HCT116 (cell line): ENCODE data around the gene ATRIP. TPM values are rescaled to one million over a fixed set of nuclear protein-coding genes. Genes with fewer than 3 reads are reported as not detected.

ENCODE experiments used
- ATAC-seq: fragments of 200-7000 bp; cut with Tn5 transposase; 2 replicates; pipeline ENCODE4 v1.9.1; 2020; ENCODE audit warnings: mild to moderate bottlenecking, moderate library complexity
- BruUV-seq: library from RNA; stranded (reverse); fragments of 400-500 nt; replicated peaks from 2 replicates; lab custom pipeline; 2021; lab: Mats Ljungman, UMichigan
- CTCF ChIA-PET: fragments of 300-600 bp; sonication (Branson Sonifier 250); formaldehyde crosslinking; loops from one replicate; lab custom pipeline; 2021; ENCODE audit warnings: antibody characterized with exemption; lab: Charles Lee
- POLR2A ChIA-PET: fragments of 300-600, 350-600 bp; sonication (Branson Sonifier 250); formaldehyde crosslinking; loops from one replicate; lab custom pipeline; 2021; ENCODE audit warnings: antibody characterized with exemption; lab: Charles Lee
- RAD21 ChIA-PET, 2 experiments: fragments of 300-600 bp; sonication (Branson Sonifier 250); formaldehyde crosslinking; loops; one replicate each; lab custom pipeline; 2023; ENCODE audit warnings: low total read pairs in 2 of 2; ENCODE audit not compliant: uncharacterized antibody in 2 of 2, unreplicated experiment in 2 of 2, low non-redundant PET in 1 of 2; lab: Charles Lee
- DNase-seq: peaks from one replicate; pipeline ENCODE4 v3.0.0-alpha.2; 2010; ENCODE audit warnings: low read depth, low spot score
- H2AFZ ChIP-seq: fragments of 200-600 bp; shearing (Covaris generic), sonication (generic); 2 replicates; pipeline ENCODE4 v1.6.1; 2017; ENCODE audit warnings: low read depth, mixed run types, mixed read lengths, antibody characterized with exemption, low read length; ENCODE audit not compliant: poor library complexity, severe bottlenecking
- H3K27ac ChIP-seq: 2 replicates; pipeline ENCODE4 v1.5.1; 2012; ENCODE audit warnings: low read depth, low read length
- H3K27me3 ChIP-seq: fragments of 200-600 bp; sonication (generic); 2 replicates; pipeline ENCODE4 v1.6.1; 2016; ENCODE audit warnings: mixed run types, low read length, mixed read lengths; ENCODE audit not compliant: insufficient read depth
- H3K36me3 ChIP-seq, 2 experiments: fragments of 200-500 bp in 1 of 2; fragments of 200-600 bp in 1 of 2; sonication (Bioruptor generic) in 1 of 2; sonication (generic) in 1 of 2; 2 replicates each; pipeline versions ENCODE4 v1.5.1 to v1.6.1; 2014 to 2016; ENCODE audit warnings: low read length in 2 of 2, inconsistent platforms in 1 of 2, mixed read lengths in 1 of 2, mixed run types in 1 of 2; ENCODE audit not compliant: insufficient read depth in 2 of 2, control insufficient read depth in 1 of 2
- H3K4me1 ChIP-seq, 2 experiments: fragments of 200-600 bp in 1 of 2; sonication (generic) in 1 of 2; 2 replicates each; pipeline versions ENCODE4 v1.5.1 to v1.6.1; 2012 to 2017; ENCODE audit warnings: low read length in 2 of 2, inconsistent platforms in 1 of 2, mild to moderate bottlenecking in 1 of 2, mixed read lengths in 1 of 2, mixed run types in 1 of 2, moderate library complexity in 1 of 2; ENCODE audit not compliant: insufficient read depth in 2 of 2, control insufficient read depth in 1 of 2
- H3K4me2 ChIP-seq: fragments of 200-600 bp; sonication (generic); 2 replicates; pipeline ENCODE4 v1.6.1; 2017; ENCODE audit warnings: mixed run types, low read length, mixed read lengths
- H3K4me3 ChIP-seq, 2 experiments: fragments of 200-600 bp in 1 of 2; sonication (generic) in 1 of 2; replicated peaks in 1 of 2; 2 replicates each; pipeline ENCODE4 v1.5.1; 2011 to 2016; ENCODE audit warnings: low read length in 2 of 2, control low read depth in 1 of 2, low read depth in 1 of 2, mild to moderate bottlenecking in 1 of 2, mixed read lengths in 1 of 2, mixed run types in 1 of 2
- H3K79me2 ChIP-seq: fragments of 200-600 bp; sonication (generic); 2 replicates; pipeline ENCODE4 v1.6.1; 2017; ENCODE audit warnings: mild to moderate bottlenecking, mixed run types, low read length, moderate library complexity, mixed read lengths; ENCODE audit not compliant: insufficient read depth
- H3K9ac ChIP-seq: fragments of 200-600 bp; sonication (generic); 2 replicates; pipeline ENCODE4 v1.6.1; 2016; ENCODE audit warnings: low read length, mixed read lengths
- H3K9me2 ChIP-seq: fragments of 200-600 bp; sonication (generic), shearing (Covaris generic); 2 replicates; pipeline ENCODE4 v1.6.1; 2017; ENCODE audit warnings: mixed run types, mild to moderate bottlenecking, moderate library complexity; ENCODE audit not compliant: insufficient read depth
- H3K9me3 ChIP-seq, 2 experiments: fragments of 200-500 bp in 1 of 2; fragments of 200-600 bp in 1 of 2; sonication (Bioruptor generic) in 1 of 2; sonication (generic) in 1 of 2; 2 replicates each; pipeline ENCODE4 v1.6.1; 2014 to 2017; ENCODE audit warnings: low read length in 2 of 2, mixed read lengths in 2 of 2, inconsistent platforms in 1 of 2, low read depth in 1 of 2, mild to moderate bottlenecking in 1 of 2, mixed run types in 1 of 2, moderate library complexity in 1 of 2; ENCODE audit not compliant: control insufficient read depth in 1 of 2, insufficient read depth in 1 of 2
- H4K20me1 ChIP-seq: fragments of 200-600 bp; sonication (generic), shearing (Covaris generic); 2 replicates; pipeline ENCODE4 v1.6.1; 2017; ENCODE audit warnings: mixed run types, mild to moderate bottlenecking, moderate library complexity; ENCODE audit not compliant: insufficient read depth
- CBX3 ChIP-seq: IDR thresholded peaks from 2 replicates; pipeline ENCODE4 v1.6.1; 2012; ENCODE audit warnings: low read depth
- JUND ChIP-seq: IDR thresholded peaks from 2 replicates; pipeline ENCODE4 v1.6.1; 2012
- POLR2A ChIP-seq: IDR thresholded peaks from 2 replicates; pipeline ENCODE4 v1.7.0; 2011; ENCODE audit warnings: borderline replicate concordance; ENCODE audit not compliant: insufficient read depth, insufficient read length; ENCODE audit errors: extremely low read depth
- YY1 ChIP-seq: IDR thresholded peaks from 2 replicates; pipeline ENCODE4 v1.6.1; 2011; ENCODE audit warnings: low read length, low read depth, moderate library complexity, mild to moderate bottlenecking; ENCODE audit not compliant: insufficient replicate concordance; ENCODE audit errors: extremely low read depth
- ZFX ChIP-seq: fragments of 450-650 bp; IDR thresholded peaks from 2 replicates; pipeline ENCODE4 v1.6.1; 2017
- ZNF274 ChIP-seq: fragments of 200-500 bp; sonication (Bioruptor generic); IDR thresholded peaks from 2 replicates; pipeline ENCODE4 v1.6.1; 2014; ENCODE audit warnings: mild to moderate bottlenecking, low read depth, low read length, inconsistent platforms
- intact Hi-C: fragments of 100-400 bp; cut with micrococcal nuclease; formaldehyde crosslinking; loops from 2 replicates; pipeline ENCODE4 v1.10.0; 2022
- total RNA-seq: library from RNA; stranded (reverse); gene quantifications from one replicate; pipeline ENCODE4 v1.2.1, GENCODE V29; 2021; ENCODE audit not compliant: unreplicated experiment
- TF ChIP-seq, protein P1 (sequence below): IDR thresholded peaks from 2 replicates; pipeline ENCODE4 v1.6.1; 2012
- TF ChIP-seq, protein P2 (sequence below), 3 experiments: fragments of 200-600 bp in 1 of 3; sonication (generic) in 1 of 3; IDR thresholded peaks in 2 of 3; conservative IDR thresholded peaks in 1 of 3; 2 replicates each; pipeline ENCODE4 v1.5.1; 2012 to 2017; ENCODE audit warnings: low read depth in 2 of 3, low read length in 2 of 3, antibody characterized with exemption in 1 of 3, borderline replicate concordance in 1 of 3, control low read depth in 1 of 3, mild to moderate bottlenecking in 1 of 3, mixed read lengths in 1 of 3, mixed run types in 1 of 3, moderate library complexity in 1 of 3; ENCODE audit not compliant: insufficient read depth in 1 of 3
- TF ChIP-seq, protein P3 (sequence below): IDR thresholded peaks from 2 replicates; pipeline ENCODE4 v1.6.1; 2012; ENCODE audit warnings: low read depth
- TF ChIP-seq, protein P4 (sequence below): IDR thresholded peaks from 2 replicates; pipeline ENCODE4 v1.6.1; 2011; ENCODE audit warnings: mild to moderate bottlenecking, low read length, moderate library complexity; ENCODE audit not compliant: insufficient replicate concordance; ENCODE audit errors: extremely low read depth

Gene ATRIP
- total RNA-seq, 1 experiment from 2014 or later, result 15.6 TPM

DNA sequence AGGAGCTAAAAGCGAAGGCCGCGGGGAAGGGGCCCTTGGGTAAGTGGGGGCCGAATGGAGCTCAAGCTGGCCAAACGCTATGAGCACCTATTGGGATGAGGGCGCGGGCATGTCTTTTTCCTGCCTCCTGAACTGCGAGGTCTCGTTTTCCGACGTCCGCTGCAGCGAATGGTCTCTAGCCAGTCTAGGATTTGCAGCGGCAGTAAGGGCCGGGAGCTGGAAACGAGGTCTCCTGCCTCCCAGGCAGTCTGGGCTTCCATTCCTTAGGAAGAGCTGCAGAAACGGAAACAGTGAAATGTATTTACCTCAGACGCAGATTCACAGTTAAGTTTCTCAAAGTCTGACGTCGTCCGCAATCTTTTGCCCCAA, 6.0 kb upstream of the ATRIP start:
- Histone ChIP-seq H3K9ac (peak overlapping the region; percentile 97), H3K27me3 (no peaks in the 10 kb centered on the region), H3K27ac (peak overlapping the region; percentile 71), H3K4me2 (peak overlapping the region; percentile 75), H3K36me3 (peaks cover 16 to 21% of the 10 kb centered on the region in 2 experiments; a peak in 3 of 4 replicates), H2AFZ (no peak overlapping the region), H3K4me3 (peak overlapping the region; percentile 98 to 100), H3K9me2 (no peaks in the 10 kb centered on the region), H3K79me2 (peaks cover 49% of the 10 kb centered on the region), H3K9me3 (no peaks in the 10 kb centered on the region), H3K4me1 (peaks cover 11 to 33% of the 10 kb centered on the region in 2 experiments), H4K20me1 (no peaks in the 10 kb centered on the region)
- ChIA-PET RAD21 (no interaction called here), CTCF (interaction anchor here (1.7 kb wide), 1 partner anchor 33 kb away, joined by 6 read pairs; no protein-coding TSS in a partner anchor), POLR2A (no interaction called here)
- intact Hi-C loops, result no loop called here
- TF ChIP-seq, protein P1, sequence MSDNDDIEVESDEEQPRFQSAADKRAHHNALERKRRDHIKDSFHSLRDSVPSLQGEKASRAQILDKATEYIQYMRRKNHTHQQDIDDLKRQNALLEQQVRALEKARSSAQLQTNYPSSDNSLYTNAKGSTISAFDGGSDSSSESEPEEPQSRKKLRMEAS, result no peak
- DNase-seq (no peak), ATAC-seq (peak; percentile 4)
- BruUV-seq, result TSS peak; percentile 76

DNA sequence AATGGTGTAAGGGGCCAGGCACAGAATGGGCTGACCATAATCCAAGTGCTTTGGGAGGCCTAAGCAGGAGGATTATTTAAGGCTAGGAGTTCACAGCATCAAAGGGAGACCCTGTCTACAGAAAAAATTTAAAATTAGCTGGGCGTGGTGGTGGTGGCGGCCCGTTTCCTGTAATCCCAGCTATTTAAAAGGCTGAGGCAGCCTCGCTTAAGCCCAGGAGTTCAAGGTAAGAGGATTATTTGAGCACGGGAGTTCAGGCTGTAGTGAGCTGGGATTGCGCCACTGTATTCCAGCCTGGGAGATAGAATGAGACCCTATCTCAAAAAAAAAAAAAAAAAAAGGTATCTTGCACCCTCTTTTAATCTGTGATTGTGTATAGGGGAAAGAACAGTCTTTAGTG, 4.6 kb upstream of the ATRIP start:
- no TSS peak for BruUV-seq
- RAD21 ChIA-PET, result interaction anchor here in 1 of 2 experiments (0.7 kb wide), 1 partner anchor 8 kb away, joined by 3 read pairs; no protein-coding TSS in a partner anchor
- Histone ChIP-seq H3K4me1 (peaks cover 15 to 31% of the 10 kb centered on the region in 2 experiments), H3K9me3 (no peaks in the 10 kb centered on the region), H3K27me3 (no peaks in the 10 kb centered on the region), H3K36me3 (peaks cover 16 to 21% of the 10 kb centered on the region in 2 experiments; a peak in 3 of 4 replicates), H4K20me1 (no peaks in the 10 kb centered on the region), H3K27ac (peak overlapping the region; percentile 71; the same call in 1 of the 2 replicates), H3K9ac (peak overlapping the region; percentile 97), H3K4me3 (peak overlapping the region; percentile 98 to 100), H3K4me2 (peak overlapping the region; percentile 75), H2AFZ (no peak overlapping the region), H3K9me2 (no peaks in the 10 kb centered on the region), H3K79me2 (peaks cover 56% of the 10 kb centered on the region)
- CTCF ChIA-PET, result no interaction called here
- POLR2A ChIA-PET, result interaction anchor here (0.7 kb wide), 1 partner anchor 42 kb away, joined by 4 read pairs; no protein-coding TSS in a partner anchor
- no peak for ATAC-seq
- intact Hi-C loops, result no loop called here
- DNase-seq, result no peak
- TF ChIP-seq, protein P2, sequence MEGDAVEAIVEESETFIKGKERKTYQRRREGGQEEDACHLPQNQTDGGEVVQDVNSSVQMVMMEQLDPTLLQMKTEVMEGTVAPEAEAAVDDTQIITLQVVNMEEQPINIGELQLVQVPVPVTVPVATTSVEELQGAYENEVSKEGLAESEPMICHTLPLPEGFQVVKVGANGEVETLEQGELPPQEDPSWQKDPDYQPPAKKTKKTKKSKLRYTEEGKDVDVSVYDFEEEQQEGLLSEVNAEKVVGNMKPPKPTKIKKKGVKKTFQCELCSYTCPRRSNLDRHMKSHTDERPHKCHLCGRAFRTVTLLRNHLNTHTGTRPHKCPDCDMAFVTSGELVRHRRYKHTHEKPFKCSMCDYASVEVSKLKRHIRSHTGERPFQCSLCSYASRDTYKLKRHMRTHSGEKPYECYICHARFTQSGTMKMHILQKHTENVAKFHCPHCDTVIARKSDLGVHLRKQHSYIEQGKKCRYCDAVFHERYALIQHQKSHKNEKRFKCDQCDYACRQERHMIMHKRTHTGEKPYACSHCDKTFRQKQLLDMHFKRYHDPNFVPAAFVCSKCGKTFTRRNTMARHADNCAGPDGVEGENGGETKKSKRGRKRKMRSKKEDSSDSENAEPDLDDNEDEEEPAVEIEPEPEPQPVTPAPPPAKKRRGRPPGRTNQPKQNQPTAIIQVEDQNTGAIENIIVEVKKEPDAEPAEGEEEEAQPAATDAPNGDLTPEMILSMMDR (IDR thresholded peaks at IDR 0.05 in 2 of 3, conservative IDR thresholded peaks at IDR 0.05 in 1 of 3; ENCODE audit: borderline replicate concordance in 1 of 3, insufficient read depth in 1 of 3, low read depth in 2 of 3, low read length in 2 of 3), result no peak
- TF ChIP-seq, protein P3, sequence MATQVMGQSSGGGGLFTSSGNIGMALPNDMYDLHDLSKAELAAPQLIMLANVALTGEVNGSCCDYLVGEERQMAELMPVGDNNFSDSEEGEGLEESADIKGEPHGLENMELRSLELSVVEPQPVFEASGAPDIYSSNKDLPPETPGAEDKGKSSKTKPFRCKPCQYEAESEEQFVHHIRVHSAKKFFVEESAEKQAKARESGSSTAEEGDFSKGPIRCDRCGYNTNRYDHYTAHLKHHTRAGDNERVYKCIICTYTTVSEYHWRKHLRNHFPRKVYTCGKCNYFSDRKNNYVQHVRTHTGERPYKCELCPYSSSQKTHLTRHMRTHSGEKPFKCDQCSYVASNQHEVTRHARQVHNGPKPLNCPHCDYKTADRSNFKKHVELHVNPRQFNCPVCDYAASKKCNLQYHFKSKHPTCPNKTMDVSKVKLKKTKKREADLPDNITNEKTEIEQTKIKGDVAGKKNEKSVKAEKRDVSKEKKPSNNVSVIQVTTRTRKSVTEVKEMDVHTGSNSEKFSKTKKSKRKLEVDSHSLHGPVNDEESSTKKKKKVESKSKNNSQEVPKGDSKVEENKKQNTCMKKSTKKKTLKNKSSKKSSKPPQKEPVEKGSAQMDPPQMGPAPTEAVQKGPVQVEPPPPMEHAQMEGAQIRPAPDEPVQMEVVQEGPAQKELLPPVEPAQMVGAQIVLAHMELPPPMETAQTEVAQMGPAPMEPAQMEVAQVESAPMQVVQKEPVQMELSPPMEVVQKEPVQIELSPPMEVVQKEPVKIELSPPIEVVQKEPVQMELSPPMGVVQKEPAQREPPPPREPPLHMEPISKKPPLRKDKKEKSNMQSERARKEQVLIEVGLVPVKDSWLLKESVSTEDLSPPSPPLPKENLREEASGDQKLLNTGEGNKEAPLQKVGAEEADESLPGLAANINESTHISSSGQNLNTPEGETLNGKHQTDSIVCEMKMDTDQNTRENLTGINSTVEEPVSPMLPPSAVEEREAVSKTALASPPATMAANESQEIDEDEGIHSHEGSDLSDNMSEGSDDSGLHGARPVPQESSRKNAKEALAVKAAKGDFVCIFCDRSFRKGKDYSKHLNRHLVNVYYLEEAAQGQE, result no peak
- TF ChIP-seq ZFX (no peak), ZNF274 (no peak), YY1 (no peak), JUND (no peak), POLR2A (no peak), CBX3 (no peak)
- TF ChIP-seq, protein P4, sequence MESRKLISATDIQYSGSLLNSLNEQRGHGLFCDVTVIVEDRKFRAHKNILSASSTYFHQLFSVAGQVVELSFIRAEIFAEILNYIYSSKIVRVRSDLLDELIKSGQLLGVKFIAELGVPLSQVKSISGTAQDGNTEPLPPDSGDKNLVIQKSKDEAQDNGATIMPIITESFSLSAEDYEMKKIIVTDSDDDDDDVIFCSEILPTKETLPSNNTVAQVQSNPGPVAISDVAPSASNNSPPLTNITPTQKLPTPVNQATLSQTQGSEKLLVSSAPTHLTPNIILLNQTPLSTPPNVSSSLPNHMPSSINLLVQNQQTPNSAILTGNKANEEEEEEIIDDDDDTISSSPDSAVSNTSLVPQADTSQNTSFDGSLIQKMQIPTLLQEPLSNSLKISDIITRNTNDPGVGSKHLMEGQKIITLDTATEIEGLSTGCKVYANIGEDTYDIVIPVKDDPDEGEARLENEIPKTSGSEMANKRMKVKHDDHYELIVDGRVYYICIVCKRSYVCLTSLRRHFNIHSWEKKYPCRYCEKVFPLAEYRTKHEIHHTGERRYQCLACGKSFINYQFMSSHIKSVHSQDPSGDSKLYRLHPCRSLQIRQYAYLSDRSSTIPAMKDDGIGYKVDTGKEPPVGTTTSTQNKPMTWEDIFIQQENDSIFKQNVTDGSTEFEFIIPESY, result no peak
- TF ChIP-seq, protein P1, result no peak
